Measurements from ENCODE around the gene CFB.

Gene CFB

DNA sequence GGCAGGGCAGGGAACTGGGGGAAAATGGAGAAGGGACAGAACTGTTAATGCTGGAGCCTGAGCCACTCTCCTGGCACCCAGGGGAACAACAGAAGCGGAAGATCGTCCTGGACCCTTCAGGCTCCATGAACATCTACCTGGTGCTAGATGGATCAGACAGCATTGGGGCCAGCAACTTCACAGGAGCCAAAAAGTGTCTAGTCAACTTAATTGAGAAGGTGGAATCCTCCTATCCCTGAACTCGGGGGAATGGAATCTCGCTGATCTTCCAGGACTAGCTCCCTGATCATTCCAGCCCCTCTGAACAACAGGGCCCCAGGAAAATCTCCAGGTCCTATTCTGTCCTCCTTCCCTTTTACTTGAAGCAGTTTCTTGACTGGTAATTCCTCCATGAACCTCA lies 2.0 kb downstream of the CFB start:
- WGBS, 2 experiments: 81 to 84% methylated on average over 4 of the region's 4 CpGs

GRCh38 chr6:31948306-31948705 lies 2.4 kb downstream of the CFB start:
- Histone ChIP-seq H3K9me3 (ENCODE audit: control insufficient read depth, low read length) (no peaks in the 10 kb centered on the region), H3K27ac (ENCODE audit: insufficient read depth, low read depth, low read length, poor library complexity, severe bottlenecking) (no peak overlapping the region), H3K27me3 (ENCODE audit: control insufficient read depth, insufficient read depth, low read length, poor library complexity, severe bottlenecking) (no peaks in the 10 kb centered on the region), H3K4me1 (ENCODE audit: control insufficient read depth, insufficient read depth, low read length) (peaks cover 8% of the 10 kb centered on the region), H3K36me3 (ENCODE audit: control insufficient read depth, insufficient read depth, low read length) (peaks cover 9% of the 10 kb centered on the region), H3K4me3 (ENCODE audit: insufficient read depth, low read depth, low read length) (no peak overlapping the region)
- WGBS, 2 experiments: 88 to 92% methylated on average over 5 of the region's 5 CpGs

More for the DNA sequence above, 2.0 kb downstream of the CFB start:
- H3K4me3 ChIP-seq (ENCODE audit: insufficient read depth, low read depth, low read length): no peak overlapping the region
- H3K9me3 ChIP-seq (ENCODE audit: control insufficient read depth, low read length): no peaks in the 10 kb centered on the region
- no peak overlapping the region for H3K27ac ChIP-seq (ENCODE audit: insufficient read depth, low read depth, low read length, poor library complexity, severe bottlenecking)
- H3K4me1 ChIP-seq (ENCODE audit: control insufficient read depth, insufficient read depth, low read length): peaks cover 8% of the 10 kb centered on the region
- H3K36me3 ChIP-seq (ENCODE audit: control insufficient read depth, insufficient read depth, low read length): peaks cover 9% of the 10 kb centered on the region
- H3K27me3 ChIP-seq (ENCODE audit: control insufficient read depth, insufficient read depth, low read length, poor library complexity, severe bottlenecking): no peaks in the 10 kb centered on the region

- WGBS, 2 experiments: 91 to 95% methylated on average over 6 of the region's 6 CpGs
These were observed 3.0 kb downstream of the CFB start for GRCh38 chr6:31948753-31949413.

DNA sequence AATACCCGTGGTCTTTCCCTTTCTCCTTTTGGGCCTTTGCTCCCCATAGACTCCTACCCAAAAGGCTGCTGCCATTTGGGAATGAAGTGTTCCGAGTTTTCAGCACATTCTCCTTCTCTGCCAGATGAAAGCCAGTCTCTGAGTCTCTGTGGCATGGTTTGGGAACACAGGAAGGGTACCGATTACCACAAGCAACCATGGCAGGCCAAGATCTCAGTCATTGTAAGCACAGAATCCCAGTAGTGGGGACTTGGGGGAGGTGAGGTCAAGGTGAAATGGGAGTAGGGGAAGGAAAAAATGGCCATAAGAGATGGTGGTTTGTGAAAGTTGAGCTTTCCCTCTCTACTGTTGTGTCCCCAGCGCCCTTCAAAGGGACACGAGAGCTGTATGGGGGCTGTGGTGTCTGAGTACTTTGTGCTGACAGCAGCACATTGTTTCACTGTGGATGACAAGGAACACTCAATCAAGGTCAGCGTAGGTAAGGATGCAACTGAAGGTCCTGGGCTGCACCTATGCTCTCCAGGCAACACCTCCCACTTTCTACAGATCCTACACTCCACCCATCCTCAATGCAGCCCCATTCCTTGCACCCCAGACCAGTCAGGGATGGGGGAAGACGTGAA lies 4.1 kb downstream of the CFB start:
- no peaks in the 10 kb centered on the region for H3K9me3 ChIP-seq (ENCODE audit: control insufficient read depth, low read length)
- 93 to 96% methylated on average over 6 to 7 of the region's 7 CpGs for WGBS, 2 experiments
- H3K27ac ChIP-seq (ENCODE audit: insufficient read depth, low read depth, low read length, poor library complexity, severe bottlenecking): no peak overlapping the region
- H3K4me3 ChIP-seq (ENCODE audit: insufficient read depth, low read depth, low read length): no peak overlapping the region
- no peaks in the 10 kb centered on the region for H3K27me3 ChIP-seq (ENCODE audit: control insufficient read depth, insufficient read depth, low read length, poor library complexity, severe bottlenecking)
- peaks cover 8% of the 10 kb centered on the region for H3K4me1 ChIP-seq (ENCODE audit: control insufficient read depth, insufficient read depth, low read length)
- peaks cover 19% of the 10 kb centered on the region for H3K36me3 ChIP-seq (ENCODE audit: control insufficient read depth, insufficient read depth, low read length)

More at GRCh38 chr6:31948753-31949413, 3.0 kb downstream of the CFB start:
- Histone ChIP-seq H3K9me3 (ENCODE audit: control insufficient read depth, low read length) (no peaks in the 10 kb centered on the region), H3K27me3 (ENCODE audit: control insufficient read depth, insufficient read depth, low read length, poor library complexity, severe bottlenecking) (no peaks in the 10 kb centered on the region), H3K36me3 (ENCODE audit: control insufficient read depth, insufficient read depth, low read length) (peaks cover 9% of the 10 kb centered on the region), H3K4me1 (ENCODE audit: control insufficient read depth, insufficient read depth, low read length) (peaks cover 8% of the 10 kb centered on the region), H3K4me3 (ENCODE audit: insufficient read depth, low read depth, low read length) (no peak overlapping the region), H3K27ac (ENCODE audit: insufficient read depth, low read depth, low read length, poor library complexity, severe bottlenecking) (no peak overlapping the region)

DNA sequence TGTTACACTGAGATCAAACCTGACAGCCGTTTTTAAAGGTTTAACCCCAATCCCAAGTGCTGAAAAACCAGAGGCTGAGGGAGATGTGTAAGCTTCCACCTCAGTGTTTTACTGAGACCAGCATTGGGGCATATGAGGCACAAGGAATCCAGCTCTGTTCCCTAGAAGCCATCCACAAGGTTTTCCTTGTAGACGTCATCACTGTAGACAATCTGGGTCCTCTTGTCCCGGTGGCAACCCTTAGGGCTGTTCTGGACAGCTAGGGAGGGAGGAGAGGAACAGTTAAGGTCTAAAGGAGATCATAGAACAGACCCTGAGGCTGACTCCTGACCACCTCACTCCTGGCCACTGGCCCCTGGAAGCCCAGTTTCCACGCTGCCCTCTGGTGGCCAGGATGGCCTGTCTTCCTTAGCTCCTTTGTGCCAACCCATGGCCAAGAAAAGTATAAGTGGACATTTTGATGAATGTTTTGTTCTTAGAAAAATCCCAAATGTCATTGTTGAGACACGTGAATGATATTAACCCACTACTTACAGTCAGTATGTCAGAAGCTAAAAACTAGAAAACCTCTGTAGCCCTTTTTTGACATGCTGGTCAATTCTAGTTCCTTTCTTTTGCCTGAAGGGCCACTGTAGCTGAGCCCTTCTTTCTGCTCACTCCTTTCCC lies 6.4 kb downstream of the CFB start:
- WGBS, 2 experiments: 76 to 78% methylated on average over 5 of the region's 5 CpGs
- Histone ChIP-seq H3K36me3 (ENCODE audit: control insufficient read depth, insufficient read depth, low read length) (peaks cover 34% of the 10 kb centered on the region), H3K9me3 (ENCODE audit: control insufficient read depth, low read length) (no peaks in the 10 kb centered on the region), H3K4me1 (ENCODE audit: control insufficient read depth, insufficient read depth, low read length) (no peaks in the 10 kb centered on the region), H3K27ac (ENCODE audit: insufficient read depth, low read depth, low read length, poor library complexity, severe bottlenecking) (no peak overlapping the region), H3K4me3 (ENCODE audit: insufficient read depth, low read depth, low read length) (no peak overlapping the region), H3K27me3 (ENCODE audit: control insufficient read depth, insufficient read depth, low read length, poor library complexity, severe bottlenecking) (no peaks in the 10 kb centered on the region)

GRCh38 chr6:31952890-31953289 lies 7.0 kb downstream of the CFB start:
- WGBS, 2 experiments: 81 to 89% methylated on average over 5 of the region's 5 CpGs
- no peak overlapping the region for H3K27ac ChIP-seq (ENCODE audit: insufficient read depth, low read depth, low read length, poor library complexity, severe bottlenecking)
- H3K4me3 ChIP-seq (ENCODE audit: insufficient read depth, low read depth, low read length): no peak overlapping the region
- no peaks in the 10 kb centered on the region for H3K9me3 ChIP-seq (ENCODE audit: control insufficient read depth, low read length)
- H3K36me3 ChIP-seq (ENCODE audit: control insufficient read depth, insufficient read depth, low read length): peaks cover 34% of the 10 kb centered on the region
- H3K27me3 ChIP-seq (ENCODE audit: control insufficient read depth, insufficient read depth, low read length, poor library complexity, severe bottlenecking): no peaks in the 10 kb centered on the region
- peaks cover 3% of the 10 kb centered on the region for H3K4me1 ChIP-seq (ENCODE audit: control insufficient read depth, insufficient read depth, low read length)

- Histone ChIP-seq H3K4me3 (ENCODE audit: insufficient read depth, low read depth, low read length) (no peak overlapping the region), H3K4me1 (ENCODE audit: control insufficient read depth, insufficient read depth, low read length) (peaks cover 7% of the 10 kb centered on the region), H3K36me3 (ENCODE audit: control insufficient read depth, insufficient read depth, low read length) (peaks cover 34% of the 10 kb centered on the region), H3K27me3 (ENCODE audit: control insufficient read depth, insufficient read depth, low read length, poor library complexity, severe bottlenecking) (no peaks in the 10 kb centered on the region), H3K9me3 (ENCODE audit: control insufficient read depth, low read length) (no peaks in the 10 kb centered on the region), H3K27ac (ENCODE audit: insufficient read depth, low read depth, low read length, poor library complexity, severe bottlenecking) (no peak overlapping the region)
- 96% methylated on average over 28 of the region's 28 CpGs for WGBS, 2 experiments
These were observed 8.6 kb downstream of the CFB start for GRCh38 chr6:31954511-31954910.

GRCh38 chr6:31956796-31957195 lies 10.9 kb downstream of the CFB start:
- H3K4me3 ChIP-seq (ENCODE audit: insufficient read depth, low read depth, low read length): no peak overlapping the region
- 97 to 98% methylated on average over 3 of the region's 3 CpGs for WGBS, 2 experiments
- H3K27ac ChIP-seq (ENCODE audit: insufficient read depth, low read depth, low read length, poor library complexity, severe bottlenecking): no peak overlapping the region
- H3K4me1 ChIP-seq (ENCODE audit: control insufficient read depth, insufficient read depth, low read length): peaks cover 11% of the 10 kb centered on the region
- no peaks in the 10 kb centered on the region for H3K9me3 ChIP-seq (ENCODE audit: control insufficient read depth, low read length)
- H3K27me3 ChIP-seq (ENCODE audit: control insufficient read depth, insufficient read depth, low read length, poor library complexity, severe bottlenecking): no peaks in the 10 kb centered on the region
- H3K36me3 ChIP-seq (ENCODE audit: control insufficient read depth, insufficient read depth, low read length): peaks cover 34% of the 10 kb centered on the region

- H3K27me3 ChIP-seq (ENCODE audit: control insufficient read depth, insufficient read depth, low read length, poor library complexity, severe bottlenecking): no peaks in the 10 kb centered on the region
- peak overlapping the region; percentile 94 for H3K4me3 ChIP-seq (ENCODE audit: insufficient read depth, low read depth, low read length)
- no peak overlapping the region for H3K27ac ChIP-seq (ENCODE audit: insufficient read depth, low read depth, low read length, poor library complexity, severe bottlenecking)
- peaks cover 11% of the 10 kb centered on the region for H3K4me1 ChIP-seq (ENCODE audit: control insufficient read depth, insufficient read depth, low read length)
- peaks cover 43% of the 10 kb centered on the region for H3K36me3 ChIP-seq (ENCODE audit: control insufficient read depth, insufficient read depth, low read length)
- H3K9me3 ChIP-seq (ENCODE audit: control insufficient read depth, low read length): no peaks in the 10 kb centered on the region
- WGBS, 2 experiments: 9 to 12% methylated on average over 11 of the region's 11 CpGs
These were observed 12.5 kb downstream of the CFB start for GRCh38 chr6:31958412-31958740.

All from ectodermal cell (in vitro differentiated cells).